Thyroid gland (tissue), 4 donors: Measurements from ENCODE around the gene DHRS11.

Source experiments
- POLR2A ChIP-seq, 2 donors: fragments of 450-650 bp; IDR thresholded peaks; one replicate each; pipeline ENCODE4 v1.6.1; 2017; ENCODE audit warnings: antibody characterized with exemption in 2 of 2, mild to moderate bottlenecking in 2 of 2, moderate library complexity in 1 of 2
- TF ChIP-seq, protein P1 (sequence below), 6 experiments: fragments of 200-600 bp in 3 of 6; fragments of 450-650 bp in 3 of 6; sonication (generic) in 3 of 6; IDR thresholded peaks; one replicate each; pipeline ENCODE4 v1.5.1; 2016 to 2019; ENCODE audit warnings: antibody characterized with exemption in 6 of 6, mild to moderate bottlenecking in 2 of 6, inconsistent platforms in 1 of 6, moderate library complexity in 1 of 6

DNA sequence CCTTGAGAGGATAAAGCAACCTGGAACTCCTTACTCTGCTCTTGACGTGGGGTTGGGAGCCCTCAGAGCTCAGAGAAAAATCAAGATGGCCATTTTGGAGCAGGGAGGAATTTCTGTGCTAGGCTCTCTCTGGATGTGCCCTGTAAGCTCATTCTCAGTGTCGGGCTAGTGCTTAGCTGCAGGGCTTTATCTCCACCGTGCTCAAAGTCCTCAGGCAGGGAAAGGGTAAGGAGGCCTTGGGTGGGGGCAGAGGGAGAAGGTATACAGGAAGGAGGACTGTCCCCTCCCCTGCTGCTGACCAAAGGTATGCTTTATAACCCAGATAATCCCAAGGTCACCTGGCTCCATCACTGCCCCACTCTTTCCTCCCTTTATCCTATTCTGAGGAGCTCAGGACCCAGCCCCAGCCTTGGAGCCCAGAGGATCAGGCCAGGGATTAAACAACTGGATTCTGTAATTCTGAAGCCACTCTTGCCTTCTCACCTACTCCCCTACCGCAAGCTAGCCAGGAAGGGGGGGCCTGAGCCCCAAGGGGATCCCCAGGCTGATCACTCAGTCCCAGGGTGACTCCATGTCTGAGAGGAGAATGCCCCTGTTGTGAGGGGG, 1.1 kb downstream of the DHRS11 start:
- TF ChIP-seq, protein P1, sequence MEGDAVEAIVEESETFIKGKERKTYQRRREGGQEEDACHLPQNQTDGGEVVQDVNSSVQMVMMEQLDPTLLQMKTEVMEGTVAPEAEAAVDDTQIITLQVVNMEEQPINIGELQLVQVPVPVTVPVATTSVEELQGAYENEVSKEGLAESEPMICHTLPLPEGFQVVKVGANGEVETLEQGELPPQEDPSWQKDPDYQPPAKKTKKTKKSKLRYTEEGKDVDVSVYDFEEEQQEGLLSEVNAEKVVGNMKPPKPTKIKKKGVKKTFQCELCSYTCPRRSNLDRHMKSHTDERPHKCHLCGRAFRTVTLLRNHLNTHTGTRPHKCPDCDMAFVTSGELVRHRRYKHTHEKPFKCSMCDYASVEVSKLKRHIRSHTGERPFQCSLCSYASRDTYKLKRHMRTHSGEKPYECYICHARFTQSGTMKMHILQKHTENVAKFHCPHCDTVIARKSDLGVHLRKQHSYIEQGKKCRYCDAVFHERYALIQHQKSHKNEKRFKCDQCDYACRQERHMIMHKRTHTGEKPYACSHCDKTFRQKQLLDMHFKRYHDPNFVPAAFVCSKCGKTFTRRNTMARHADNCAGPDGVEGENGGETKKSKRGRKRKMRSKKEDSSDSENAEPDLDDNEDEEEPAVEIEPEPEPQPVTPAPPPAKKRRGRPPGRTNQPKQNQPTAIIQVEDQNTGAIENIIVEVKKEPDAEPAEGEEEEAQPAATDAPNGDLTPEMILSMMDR (IDR thresholded peaks at IDR 0.05) = no peak
- TF ChIP-seq POLR2A (IDR thresholded peaks at IDR 0.05) = no peak
